GM21367 (cell line): Measurements from ENCODE around the gene TMEM158.

ENCODE experiments used
- ATAC-seq: cut with Tn5 transposase; IDR thresholded peaks from one replicate; pipeline ENCODE4 v1.9.1; 2021; ENCODE audit not compliant: unreplicated experiment

TMEM158 gene

DNA sequence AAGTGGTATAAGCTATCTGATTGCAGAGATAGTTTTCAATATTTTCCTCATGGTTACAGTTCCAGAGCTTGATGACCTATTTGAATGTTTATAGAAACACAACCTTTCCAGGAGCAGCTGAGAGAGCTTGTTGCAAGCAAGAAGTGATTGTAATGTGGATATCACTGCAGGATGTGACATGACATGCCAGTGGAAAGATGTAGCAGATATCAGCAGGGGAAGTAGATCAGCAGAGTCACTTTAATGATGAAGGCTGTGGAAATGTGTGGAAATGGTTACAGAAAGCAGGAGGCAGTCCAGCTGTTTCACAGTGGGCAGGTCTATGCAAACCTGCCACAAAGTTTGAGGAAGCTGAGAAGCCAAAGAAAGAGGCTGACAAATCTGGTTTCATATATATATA lies 21.0 kb downstream of the TMEM158 start:
- no peak for ATAC-seq

GRCh38 chr3:45204136-45204535 lies 22.0 kb downstream of the TMEM158 start:
- no peak for ATAC-seq

- no peak for ATAC-seq
Observed at GRCh38 chr3:45199837-45200648, 26.0 kb downstream of the TMEM158 start.

- no peak for ATAC-seq
Observed at GRCh38 chr3:45198264-45199260, 27.5 kb downstream of the TMEM158 start.

GRCh38 chr3:45194791-45195190 lies 31.3 kb downstream of the TMEM158 start:
- ATAC-seq, result no peak

DNA sequence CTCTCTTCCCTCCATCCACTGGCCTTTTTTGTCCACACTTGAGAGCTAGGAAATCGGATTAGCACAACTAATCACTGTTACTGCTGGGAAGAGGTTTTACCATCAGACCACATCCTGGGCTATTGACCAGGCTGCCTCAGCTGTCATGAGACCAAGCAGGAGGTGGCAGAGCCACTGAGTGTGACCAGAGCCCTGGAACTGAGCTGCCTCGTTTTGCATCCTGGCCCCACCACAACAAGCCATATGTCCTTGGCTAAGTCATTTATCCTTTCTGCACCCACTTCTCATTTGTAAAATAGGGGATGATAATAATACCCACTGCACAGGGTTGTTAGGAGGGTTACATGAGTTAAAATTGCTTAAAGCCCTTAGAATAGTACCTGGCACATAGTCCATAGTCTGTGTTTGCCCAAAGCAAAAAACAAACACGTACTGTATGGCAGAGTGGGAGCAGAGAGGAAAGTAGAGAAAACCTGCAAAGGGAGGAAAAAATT lies 34.1 kb downstream of the TMEM158 start:
- no peak for ATAC-seq

DNA sequence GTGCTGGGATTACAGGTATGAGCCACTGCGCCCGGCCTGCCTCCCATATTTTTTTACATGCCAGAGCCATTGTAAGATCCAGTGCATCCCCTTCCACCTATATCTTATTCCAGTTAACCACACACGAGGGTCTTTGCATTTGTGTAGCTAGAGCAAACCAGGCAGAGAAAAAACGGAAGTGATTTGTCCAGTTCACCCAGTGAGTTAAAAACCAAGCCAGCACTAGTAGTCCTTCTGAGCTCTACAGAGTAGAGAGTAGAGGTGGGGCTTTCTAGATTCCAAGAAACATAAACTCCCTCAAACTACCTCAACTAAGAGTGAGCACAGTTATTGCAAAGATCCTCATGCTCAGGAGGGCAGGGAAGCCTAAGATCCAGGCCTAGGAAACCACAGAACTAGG lies 34.7 kb downstream of the TMEM158 start:
- no peak for ATAC-seq

DNA sequence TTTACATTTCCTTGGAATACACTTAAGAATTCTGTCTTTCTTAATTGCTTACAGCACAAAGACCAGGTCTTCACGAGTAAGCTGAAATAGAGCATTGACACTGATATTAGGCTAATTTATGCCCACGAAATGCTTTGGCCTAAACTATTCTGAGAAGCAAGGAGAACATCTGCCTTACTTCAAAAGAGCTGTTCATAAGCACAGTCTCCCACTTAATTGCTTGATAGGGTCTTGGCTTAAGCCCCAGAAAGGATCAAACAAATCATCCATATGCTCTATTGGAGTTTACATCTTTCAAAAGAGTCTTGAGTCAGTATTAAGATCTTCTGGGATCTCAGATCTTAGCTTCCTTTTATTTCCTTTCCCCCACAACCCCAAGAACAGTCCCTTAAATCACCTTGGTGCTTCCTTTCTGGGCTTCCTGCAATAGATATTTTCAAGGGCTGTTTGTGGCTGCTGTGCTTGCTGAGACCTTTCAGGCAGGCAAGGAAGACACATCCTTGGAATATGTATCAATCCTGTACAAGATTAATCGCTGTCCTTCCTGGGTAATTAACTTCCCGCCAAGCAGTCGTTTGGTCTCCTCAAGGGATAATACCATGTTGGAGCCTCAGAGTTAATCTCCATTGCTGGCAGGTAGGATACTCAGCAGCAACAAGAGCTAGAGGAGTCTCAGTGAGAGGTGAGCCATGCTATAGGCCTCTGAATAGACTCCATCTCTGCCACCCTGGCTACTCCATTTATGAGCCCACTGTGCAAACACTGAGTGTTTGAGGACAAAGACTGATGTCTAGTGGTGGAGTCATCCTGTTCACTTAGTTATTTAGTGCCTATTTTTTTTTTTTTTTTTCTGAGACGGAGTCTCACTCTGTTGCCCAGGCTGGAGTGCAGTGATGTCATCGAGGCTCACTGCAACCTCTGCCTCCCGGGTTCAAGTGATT lies 37.1 kb downstream of the TMEM158 start:
- no peak for ATAC-seq

GRCh38 chr3:45187694-45188141 lies 38.4 kb downstream of the TMEM158 start:
- no peak for ATAC-seq

DNA sequence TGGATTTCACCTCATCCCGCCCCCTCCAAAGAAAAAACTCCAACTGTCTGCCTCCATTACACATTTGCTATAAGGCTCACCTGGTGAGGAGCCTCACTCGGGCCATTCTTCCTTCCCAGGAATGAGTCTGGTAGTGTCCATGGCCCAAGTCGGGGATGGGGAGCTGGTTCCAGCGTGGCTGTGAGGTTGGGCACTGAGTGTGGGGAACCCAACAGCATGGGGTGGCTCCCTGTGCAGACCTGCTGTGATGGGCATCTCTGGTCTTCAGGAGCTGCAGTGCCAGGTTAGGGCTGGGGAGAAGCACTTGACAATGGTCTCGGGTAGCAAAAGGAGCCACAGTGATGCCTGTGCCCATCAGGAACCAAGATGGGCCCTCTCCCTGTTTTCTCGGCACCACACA lies 39.2 kb downstream of the TMEM158 start:
- no peak for ATAC-seq

DNA sequence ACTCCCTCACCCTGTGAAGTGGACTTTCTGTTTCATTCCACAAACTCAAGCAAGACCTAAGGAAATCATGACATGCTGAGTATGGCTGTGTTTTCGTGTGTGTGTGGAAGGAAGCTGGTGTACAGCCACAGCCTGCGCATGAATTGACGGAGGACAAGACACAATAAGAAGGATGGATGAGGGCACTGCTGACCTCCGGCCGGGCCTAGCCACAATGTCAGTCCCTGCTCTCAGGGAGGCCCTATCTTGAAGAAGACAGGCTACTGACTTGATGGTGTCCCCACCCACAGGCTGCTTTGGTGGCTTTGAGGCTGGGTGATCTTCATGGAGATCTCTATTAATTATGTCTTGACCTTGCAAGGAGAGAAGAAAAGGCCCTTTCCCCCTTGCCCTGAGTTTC lies 40.6 kb downstream of the TMEM158 start:
- no peak for ATAC-seq

DNA sequence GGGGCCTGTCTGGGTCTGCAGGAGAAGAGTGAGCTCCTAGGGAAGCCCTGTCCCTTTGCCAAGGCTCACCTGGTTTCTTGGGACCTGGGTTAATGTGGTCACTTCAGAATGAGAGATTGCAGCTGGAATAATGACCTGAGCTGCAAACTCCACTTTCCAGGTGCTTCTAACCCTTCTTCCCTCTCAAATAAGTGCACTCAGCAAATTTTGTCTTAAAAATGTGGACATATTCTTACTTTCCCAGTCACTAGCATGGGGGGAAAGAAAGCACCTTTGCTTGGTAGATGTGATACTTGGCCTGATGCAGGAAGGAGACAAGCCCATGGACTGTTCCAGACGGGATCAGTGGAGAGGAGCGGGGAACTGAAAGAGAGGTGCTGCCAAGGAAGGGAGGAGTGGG lies 41.0 kb downstream of the TMEM158 start:
- no peak for ATAC-seq

DNA sequence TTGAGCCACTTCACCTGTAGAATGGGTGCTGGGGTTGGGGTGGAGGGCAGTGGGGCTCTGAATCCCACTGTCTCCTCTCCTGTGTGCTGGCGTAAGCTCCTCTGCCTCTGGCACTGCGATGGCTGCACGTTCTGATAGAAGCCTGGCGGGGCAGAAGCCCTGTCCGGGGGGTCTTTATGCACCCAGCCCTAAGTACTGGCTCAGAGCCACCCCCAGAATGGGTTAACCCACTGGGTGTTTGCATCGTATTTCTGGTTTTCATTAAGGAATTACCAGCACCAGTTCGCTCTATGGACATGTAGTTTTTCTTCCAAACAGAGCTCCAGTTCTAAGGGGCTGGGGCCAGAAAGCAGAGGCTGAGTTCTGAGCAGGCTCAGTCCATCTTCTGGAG lies 42.2 kb downstream of the TMEM158 start:
- no peak for ATAC-seq

DNA sequence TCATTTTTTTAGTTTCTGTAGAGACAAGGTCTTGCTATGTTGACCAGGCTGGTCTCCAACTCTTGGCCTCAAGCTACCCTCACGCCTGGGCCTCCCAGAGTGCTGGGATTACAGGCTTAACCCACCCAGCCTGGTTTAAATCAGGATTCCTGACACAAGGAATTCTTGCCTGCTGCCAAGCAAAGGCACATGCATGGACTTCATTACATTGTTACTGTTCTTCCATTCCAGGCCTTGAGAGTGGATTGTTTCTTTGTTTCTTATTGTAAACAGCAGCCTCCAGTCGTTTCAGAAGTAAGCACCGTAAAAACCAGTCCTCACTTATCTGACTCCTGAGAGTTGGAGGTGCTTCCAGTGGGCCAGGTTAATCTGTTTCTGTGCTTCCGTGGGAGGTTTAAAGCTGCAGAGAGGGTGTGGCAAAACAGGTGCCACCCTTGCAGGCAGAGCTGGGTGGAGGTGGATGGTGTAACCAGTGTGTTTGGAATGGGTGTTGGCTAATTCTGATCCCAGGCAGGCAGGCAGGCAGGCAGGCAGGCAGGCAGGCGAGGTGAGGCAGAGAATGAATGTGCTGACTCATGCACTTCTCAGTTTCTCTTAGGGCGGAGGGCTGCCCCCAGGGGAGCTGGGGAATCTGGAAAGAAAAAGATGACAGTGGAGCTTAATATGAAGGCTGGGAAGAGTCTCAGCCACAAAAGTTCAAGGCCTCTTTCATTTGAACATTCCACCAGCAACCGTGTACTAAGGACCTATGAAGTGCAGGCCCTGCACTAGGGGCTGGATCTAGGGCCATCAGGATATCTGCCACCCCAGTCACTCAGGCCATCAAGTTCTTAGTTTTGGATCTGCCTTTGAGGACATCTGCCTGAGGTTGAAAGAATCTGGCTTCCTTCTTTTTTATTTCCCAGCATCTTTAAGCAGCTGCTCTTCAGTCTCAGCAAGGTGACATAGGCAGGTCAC lies 42.9 kb downstream of the TMEM158 start:
- ATAC-seq, result no peak

DNA sequence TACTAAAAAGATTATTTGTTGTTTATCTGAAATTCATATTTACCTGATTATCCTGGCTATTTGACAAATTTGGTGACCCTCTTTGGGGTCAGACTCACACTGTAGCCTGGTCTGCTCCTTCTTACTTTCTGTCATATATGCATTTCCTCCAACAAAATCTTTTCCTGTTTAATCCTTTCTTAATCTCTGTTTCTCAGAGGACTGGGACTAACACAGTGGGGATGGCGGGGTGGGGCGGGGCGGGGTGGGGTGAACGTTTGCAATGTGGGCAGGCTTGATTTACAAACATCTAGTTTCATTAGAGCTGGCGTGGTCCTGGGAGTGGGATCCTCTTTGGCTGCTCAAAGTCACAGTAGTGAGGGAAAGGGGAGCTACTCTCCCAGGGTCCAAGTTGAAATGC lies 44.6 kb downstream of the TMEM158 start:
- no peak for ATAC-seq

GRCh38 chr3:45180899-45181298 lies 45.2 kb downstream of the TMEM158 start:
- no peak for ATAC-seq

DNA sequence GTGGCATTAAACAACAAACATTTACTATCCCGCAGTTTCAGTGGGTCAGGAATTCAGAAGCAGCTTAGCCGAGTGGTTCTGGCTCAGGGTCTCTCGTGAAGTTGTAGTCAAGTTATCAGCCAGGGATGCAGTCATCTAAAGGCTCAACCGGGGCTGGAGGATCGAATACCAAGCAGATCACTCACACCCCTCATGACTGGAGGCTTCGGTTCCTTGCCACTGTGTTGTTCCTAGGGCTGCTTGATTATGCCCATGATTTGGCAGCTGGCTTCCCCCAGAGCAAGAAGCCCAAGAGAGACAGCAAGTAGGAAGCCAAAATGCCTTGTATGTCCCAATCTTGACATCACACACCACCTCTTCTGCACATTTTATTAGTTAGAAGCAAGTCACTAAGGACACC lies 46.0 kb downstream of the TMEM158 start:
- ATAC-seq, result no peak

DNA sequence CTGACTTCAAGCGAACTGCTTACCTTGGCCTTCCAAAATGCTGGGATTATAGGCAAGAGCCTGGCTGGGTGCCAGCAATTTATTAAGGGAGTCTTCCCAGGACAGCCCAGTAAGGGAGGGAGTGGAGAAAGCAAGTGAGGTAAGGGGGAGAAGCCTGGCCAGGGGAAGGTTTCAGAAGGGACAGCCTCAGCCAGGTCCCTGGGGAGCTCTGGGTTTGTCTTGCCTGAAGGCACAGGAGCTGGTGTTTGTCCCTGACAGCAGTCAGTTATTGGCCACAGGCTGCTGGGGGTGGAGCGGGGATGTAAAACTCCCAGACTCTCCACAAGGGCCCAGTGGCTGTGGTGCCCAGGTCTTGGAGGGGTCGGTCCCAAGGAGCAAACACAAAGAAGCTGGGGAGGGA lies 46.9 kb downstream of the TMEM158 start:
- no peak for ATAC-seq

DNA sequence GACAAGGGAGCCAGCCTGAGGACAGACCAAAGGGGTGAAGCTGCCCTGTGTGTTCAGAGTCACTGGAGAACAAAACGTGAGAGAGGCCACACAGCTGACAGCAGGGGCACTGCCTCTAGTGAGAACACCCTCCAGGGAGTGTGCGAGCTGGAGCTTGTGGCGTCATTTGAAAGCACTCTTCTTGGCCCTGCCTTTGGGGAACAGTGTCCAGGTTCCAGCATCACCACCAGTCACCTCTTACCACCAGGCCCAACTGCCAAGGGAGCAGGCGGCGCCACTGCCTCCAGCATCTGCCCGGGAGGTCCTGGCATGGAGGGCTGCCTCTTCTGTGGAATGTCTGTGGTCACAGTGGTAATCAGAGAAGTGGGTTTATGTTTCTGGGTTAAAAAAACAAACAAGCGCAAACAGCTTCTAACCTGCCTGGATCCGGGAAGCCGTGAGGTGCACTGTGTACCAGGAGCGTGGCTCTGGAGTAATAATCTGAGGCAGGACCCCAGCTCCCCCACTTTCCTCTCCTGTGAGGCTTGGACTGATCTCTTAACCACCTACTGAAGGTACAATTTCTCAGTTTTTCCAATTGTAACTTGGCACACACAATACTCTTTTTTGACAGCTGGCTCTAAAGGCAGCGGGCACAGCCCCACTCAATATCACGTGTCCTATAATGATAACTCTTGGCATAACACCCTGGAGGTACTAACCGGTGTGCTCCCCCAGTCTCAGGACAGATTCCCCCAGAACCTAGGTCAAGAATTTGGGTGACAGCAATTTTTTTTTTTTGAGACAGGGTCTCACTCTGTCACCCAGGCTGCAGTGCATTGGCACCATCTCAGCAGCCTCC lies 47.7 kb downstream of the TMEM158 start:
- ATAC-seq, result no peak
